ENCODE measurements around the gene CASK.

CASK gene

GRCh38 chrX:41530085-41530484, 393.3 kb downstream of the CASK start:
- H3K27ac ChIP-seq, result no peak overlapping the region
- peaks cover 8% of the 10 kb centered on the region for H3K27me3 ChIP-seq (ENCODE audit: insufficient read depth, low read depth, severe bottlenecking)
- DNase-seq, result no peak
- TF ChIP-seq CTCF (IDR thresholded peaks at IDR 0.05; ENCODE audit: low read depth, low read length), result no peak
- H3K9me3 ChIP-seq (ENCODE audit: severe bottlenecking), result no peaks in the 10 kb centered on the region
- H3K36me3 ChIP-seq, result no peaks in the 10 kb centered on the region; the same call in 1 of the 2 replicates
- no peak overlapping the region for H3K4me3 ChIP-seq (ENCODE audit: low read depth, low read length)

- Histone ChIP-seq H3K27ac (no peak overlapping the region), H3K27me3 (ENCODE audit: insufficient read depth, low read depth, severe bottlenecking) (peaks cover 8% of the 10 kb centered on the region), H3K9me3 (ENCODE audit: severe bottlenecking) (no peaks in the 10 kb centered on the region), H3K36me3 (no peaks in the 10 kb centered on the region; the same call in 1 of the 2 replicates), H3K4me3 (ENCODE audit: low read depth, low read length) (no peak overlapping the region)
- DNase-seq, result no peak
- no peak for TF ChIP-seq CTCF (IDR thresholded peaks at IDR 0.05; ENCODE audit: low read depth, low read length)
Measured at GRCh38 chrX:41529221-41529620, 394.1 kb downstream of the CASK start.

GRCh38 chrX:41528784-41529183, 394.6 kb downstream of the CASK start:
- DNase-seq, result no peak
- Histone ChIP-seq H3K36me3 (no peaks in the 10 kb centered on the region; the same call in 1 of the 2 replicates), H3K9me3 (ENCODE audit: severe bottlenecking) (no peaks in the 10 kb centered on the region), H3K27me3 (ENCODE audit: insufficient read depth, low read depth, severe bottlenecking) (peaks cover 8% of the 10 kb centered on the region), H3K4me3 (ENCODE audit: low read depth, low read length) (no peak overlapping the region), H3K27ac (no peak overlapping the region)
- no peak for TF ChIP-seq CTCF (IDR thresholded peaks at IDR 0.05; ENCODE audit: low read depth, low read length)

- no peak for TF ChIP-seq CTCF (IDR thresholded peaks at IDR 0.05; ENCODE audit: low read depth, low read length)
- H3K9me3 ChIP-seq (ENCODE audit: severe bottlenecking), result no peaks in the 10 kb centered on the region
- DNase-seq, result no peak
- no peaks in the 10 kb centered on the region; the same call in none of the 2 replicates for H3K36me3 ChIP-seq
- H3K27me3 ChIP-seq (ENCODE audit: insufficient read depth, low read depth, severe bottlenecking), result peaks cover 8% of the 10 kb centered on the region
- H3K4me3 ChIP-seq (ENCODE audit: low read depth, low read length), result no peak overlapping the region
- H3K27ac ChIP-seq, result no peak overlapping the region
Measured at GRCh38 chrX:41526925-41527324, 396.4 kb downstream of the CASK start.

- DNase-seq, result no peak
- no peaks in the 10 kb centered on the region for H3K9me3 ChIP-seq (ENCODE audit: severe bottlenecking)
- no peak overlapping the region for H3K4me3 ChIP-seq (ENCODE audit: low read depth, low read length)
- H3K27ac ChIP-seq, result no peak overlapping the region
- TF ChIP-seq CTCF (IDR thresholded peaks at IDR 0.05; ENCODE audit: low read depth, low read length), result no peak
- peaks cover 8% of the 10 kb centered on the region for H3K27me3 ChIP-seq (ENCODE audit: insufficient read depth, low read depth, severe bottlenecking)
- H3K36me3 ChIP-seq, result no peaks in the 10 kb centered on the region; the same call in none of the 2 replicates
Measured at GRCh38 chrX:41526271-41526670, 397.1 kb downstream of the CASK start.

GRCh38 chrX:41522671-41523070, 400.7 kb downstream of the CASK start:
- DNase-seq, result no peak
- H3K27me3 ChIP-seq (ENCODE audit: insufficient read depth, low read depth, severe bottlenecking), result peaks cover 8% of the 10 kb centered on the region
- H3K27ac ChIP-seq, result no peak overlapping the region
- no peak for TF ChIP-seq CTCF (IDR thresholded peaks at IDR 0.05; ENCODE audit: low read depth, low read length)
- no peak overlapping the region for H3K4me3 ChIP-seq (ENCODE audit: low read depth, low read length)
- H3K36me3 ChIP-seq, result no peaks in the 10 kb centered on the region; the same call in none of the 2 replicates
- H3K9me3 ChIP-seq (ENCODE audit: severe bottlenecking), result no peaks in the 10 kb centered on the region
